Parathyroid adenoma (tissue), 2 donors: ENCODE measurements around the gene ASZ1.

Experiments used
- H2AFZ ChIP-seq: fragments of 300-600 bp; sonication (generic); one replicate; pipeline ENCODE4 v1.7.0; 2017; ENCODE audit warnings: antibody characterized with exemption, mild to moderate bottlenecking
- H3K27ac ChIP-seq: fragments of 300-600 bp; sonication (generic); one replicate; pipeline ENCODE4 v1.7.0; 2017
- H3K27me3 ChIP-seq: fragments of 300-600 bp; sonication (generic); one replicate; pipeline ENCODE4 v1.7.0; 2017; ENCODE audit warnings: low read length; ENCODE audit not compliant: control insufficient read depth, insufficient read depth
- H3K36me3 ChIP-seq: fragments of 300-600 bp; sonication (generic); one replicate; pipeline ENCODE4 v1.7.0; 2017; ENCODE audit warnings: low read length; ENCODE audit not compliant: control insufficient read depth, insufficient read depth
- H3K4me1 ChIP-seq: fragments of 300-600 bp; sonication (generic); one replicate; pipeline ENCODE4 v1.7.0; 2017; ENCODE audit warnings: control low read depth
- H3K4me2 ChIP-seq: fragments of 300-600 bp; sonication (generic); one replicate; pipeline ENCODE4 v1.7.0; 2017; ENCODE audit warnings: low read length
- H3K4me3 ChIP-seq: fragments of 300-600 bp; sonication (generic); one replicate; pipeline ENCODE4 v1.7.0; 2017; ENCODE audit warnings: low read depth, low read length
- H3K79me2 ChIP-seq: fragments of 300-600 bp; sonication (generic); one replicate; pipeline ENCODE4 v1.7.0; 2017; ENCODE audit warnings: control low read depth
- H3K9ac ChIP-seq: fragments of 300-600 bp; sonication (generic); one replicate; pipeline ENCODE4 v1.7.0; 2017; ENCODE audit warnings: mild to moderate bottlenecking
- H3K9me3 ChIP-seq: fragments of 300-600 bp; sonication (generic); one replicate; pipeline ENCODE4 v1.7.0; 2017; ENCODE audit warnings: low read length; ENCODE audit not compliant: control insufficient read depth
- TF ChIP-seq, protein P1 (sequence below): fragments of 300-600 bp; sonication (generic); IDR thresholded peaks from one replicate; pipeline ENCODE4 v1.7.0; 2017; ENCODE audit warnings: antibody characterized with exemption, mild to moderate bottlenecking
- donor health status: primary hyperparathyroidism.

ASZ1 gene

DNA sequence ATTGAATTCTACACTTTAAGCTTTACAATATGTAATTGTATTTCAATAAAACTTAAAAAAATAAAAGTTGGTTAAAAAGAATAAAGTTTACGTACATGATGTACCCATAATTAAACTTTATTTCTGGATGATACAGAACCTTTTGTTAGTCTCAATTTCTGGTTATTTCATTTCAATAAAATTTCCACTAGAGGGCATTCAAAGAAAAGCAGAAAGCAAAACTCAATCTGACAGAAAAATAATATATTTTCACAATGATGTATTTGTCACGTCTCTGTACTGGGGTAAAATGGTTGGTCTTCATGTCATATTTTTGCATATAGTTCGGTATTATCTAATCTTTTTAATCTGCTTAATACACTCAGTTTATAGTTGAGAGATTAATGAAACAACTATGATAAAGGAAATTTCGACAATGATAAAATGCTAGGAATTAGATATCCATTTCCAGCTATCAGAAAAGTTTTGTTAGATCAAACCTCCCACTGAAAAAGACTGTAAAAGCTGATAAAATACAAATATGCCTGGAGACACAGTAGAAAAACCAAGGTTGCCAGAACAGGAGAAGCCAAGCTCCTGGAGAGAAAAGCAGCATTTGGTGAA lies 27.4 kb downstream of the ASZ1 start:
- H3K9me3 ChIP-seq: no peaks in the 10 kb centered on the region
- H3K36me3 ChIP-seq: no peaks in the 10 kb centered on the region
- no peaks in the 10 kb centered on the region for H3K79me2 ChIP-seq
- H3K4me1 ChIP-seq: no peaks in the 10 kb centered on the region
- no peak overlapping the region for H3K4me3 ChIP-seq
- TF ChIP-seq, protein P1, sequence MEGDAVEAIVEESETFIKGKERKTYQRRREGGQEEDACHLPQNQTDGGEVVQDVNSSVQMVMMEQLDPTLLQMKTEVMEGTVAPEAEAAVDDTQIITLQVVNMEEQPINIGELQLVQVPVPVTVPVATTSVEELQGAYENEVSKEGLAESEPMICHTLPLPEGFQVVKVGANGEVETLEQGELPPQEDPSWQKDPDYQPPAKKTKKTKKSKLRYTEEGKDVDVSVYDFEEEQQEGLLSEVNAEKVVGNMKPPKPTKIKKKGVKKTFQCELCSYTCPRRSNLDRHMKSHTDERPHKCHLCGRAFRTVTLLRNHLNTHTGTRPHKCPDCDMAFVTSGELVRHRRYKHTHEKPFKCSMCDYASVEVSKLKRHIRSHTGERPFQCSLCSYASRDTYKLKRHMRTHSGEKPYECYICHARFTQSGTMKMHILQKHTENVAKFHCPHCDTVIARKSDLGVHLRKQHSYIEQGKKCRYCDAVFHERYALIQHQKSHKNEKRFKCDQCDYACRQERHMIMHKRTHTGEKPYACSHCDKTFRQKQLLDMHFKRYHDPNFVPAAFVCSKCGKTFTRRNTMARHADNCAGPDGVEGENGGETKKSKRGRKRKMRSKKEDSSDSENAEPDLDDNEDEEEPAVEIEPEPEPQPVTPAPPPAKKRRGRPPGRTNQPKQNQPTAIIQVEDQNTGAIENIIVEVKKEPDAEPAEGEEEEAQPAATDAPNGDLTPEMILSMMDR: peak; percentile 16
- no peaks in the 10 kb centered on the region for H3K27me3 ChIP-seq
- H3K9ac ChIP-seq: no peak overlapping the region
- H3K4me2 ChIP-seq: no peak overlapping the region
- no peak overlapping the region for H2AFZ ChIP-seq
- H3K27ac ChIP-seq: no peak overlapping the region

- TF ChIP-seq, protein P1: no peak
- Histone ChIP-seq H3K79me2 (no peaks in the 10 kb centered on the region), H3K9me3 (no peaks in the 10 kb centered on the region), H3K36me3 (no peaks in the 10 kb centered on the region), H3K4me2 (no peak overlapping the region), H3K27me3 (no peaks in the 10 kb centered on the region), H2AFZ (no peak overlapping the region), H3K4me1 (no peaks in the 10 kb centered on the region), H3K4me3 (no peak overlapping the region), H3K27ac (no peak overlapping the region), H3K9ac (no peak overlapping the region)
Measured at GRCh38 chr7:117395743-117396142, 31.6 kb downstream of the ASZ1 start.

- H3K9ac ChIP-seq: no peak overlapping the region
- H3K4me2 ChIP-seq: no peak overlapping the region
- no peak overlapping the region for H3K4me3 ChIP-seq
- H3K9me3 ChIP-seq: no peaks in the 10 kb centered on the region
- no peaks in the 10 kb centered on the region for H3K36me3 ChIP-seq
- no peak overlapping the region for H2AFZ ChIP-seq
- H3K79me2 ChIP-seq: no peaks in the 10 kb centered on the region
- H3K4me1 ChIP-seq: no peaks in the 10 kb centered on the region
- no peak overlapping the region for H3K27ac ChIP-seq
- TF ChIP-seq, protein P1: no peak
- H3K27me3 ChIP-seq: no peaks in the 10 kb centered on the region
Measured at GRCh38 chr7:117393781-117394180, 33.5 kb downstream of the ASZ1 start.

DNA sequence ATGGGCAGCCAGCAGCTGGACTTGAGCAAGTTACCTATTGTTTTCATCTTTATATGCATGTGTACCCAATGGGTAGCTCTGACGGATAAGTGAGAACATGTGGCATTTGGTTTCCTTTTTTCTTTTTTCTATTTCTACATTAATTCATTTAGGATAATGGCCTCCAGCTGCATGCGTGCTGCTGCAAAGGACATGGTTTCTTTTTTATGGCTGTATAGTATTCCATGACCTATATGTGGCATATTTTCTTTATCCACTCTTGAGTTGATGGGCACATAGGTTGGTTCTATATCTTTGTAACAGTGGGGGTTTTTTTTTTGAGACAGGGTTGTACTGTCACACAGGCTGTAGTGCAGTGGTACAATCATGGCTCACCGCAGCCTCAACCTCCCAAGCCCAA lies 37.4 kb downstream of the ASZ1 start:
- H3K9ac ChIP-seq: no peak overlapping the region
- H3K27ac ChIP-seq: no peak overlapping the region
- TF ChIP-seq, protein P1: no peak

DNA sequence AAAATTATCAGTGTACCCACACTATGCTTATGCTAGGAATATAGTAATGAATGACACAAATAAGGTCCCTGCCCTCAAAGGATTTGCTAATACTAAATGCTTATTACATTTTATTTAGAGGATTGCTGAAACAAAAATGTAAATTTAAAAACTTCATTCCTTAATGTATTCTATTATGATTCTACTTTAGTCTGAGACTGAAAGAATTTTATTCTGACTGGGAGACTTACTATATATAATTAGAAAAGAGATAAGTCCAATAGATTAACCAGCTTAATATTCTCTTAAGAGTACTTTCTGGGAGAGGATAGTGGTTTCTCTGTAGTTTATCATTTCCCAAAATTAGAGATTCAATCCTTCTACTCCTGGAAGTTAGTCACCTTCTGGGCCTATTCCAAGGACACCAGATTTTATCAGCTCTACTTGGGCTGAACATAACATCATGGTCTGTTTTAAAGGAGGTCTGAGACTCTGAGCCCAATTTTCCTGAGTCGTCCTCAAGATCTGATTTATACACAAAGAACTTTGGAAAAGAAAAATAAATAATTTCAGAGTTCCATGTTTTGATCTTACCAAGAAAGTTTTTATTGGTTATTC lies 41.1 kb downstream of the ASZ1 start:
- Histone ChIP-seq H3K4me1 (no peaks in the 10 kb centered on the region), H2AFZ (no peak overlapping the region), H3K27me3 (no peaks in the 10 kb centered on the region), H3K79me2 (no peaks in the 10 kb centered on the region), H3K4me3 (no peak overlapping the region), H3K27ac (no peak overlapping the region), H3K4me2 (no peak overlapping the region), H3K36me3 (no peaks in the 10 kb centered on the region), H3K9ac (no peak overlapping the region), H3K9me3 (no peaks in the 10 kb centered on the region)
- TF ChIP-seq, protein P1: no peak

More for the DNA sequence above, 37.4 kb downstream of the ASZ1 start:
- no peaks in the 10 kb centered on the region for H3K79me2 ChIP-seq
- H3K27me3 ChIP-seq: no peaks in the 10 kb centered on the region
- no peak overlapping the region for H3K4me2 ChIP-seq
- H3K4me3 ChIP-seq: no peak overlapping the region
- no peaks in the 10 kb centered on the region for H3K4me1 ChIP-seq
- H2AFZ ChIP-seq: no peak overlapping the region
- H3K9me3 ChIP-seq: no peaks in the 10 kb centered on the region
- no peaks in the 10 kb centered on the region for H3K36me3 ChIP-seq
